Loucy (cell line): ENCODE data around the gene ELMOD1.

ENCODE experiments used
- CTCF ChIP-seq: fragments of 200-600 bp; sonication (generic); conservative IDR thresholded peaks from 2 replicates; pipeline ENCODE4 v1.5.1; 2014; ENCODE audit warnings: mild to moderate bottlenecking, antibody characterized with exemption, low read length
- EZH2phosphoT487 ChIP-seq: fragments of 200-600 bp; IDR thresholded peaks from 2 replicates; pipeline ENCODE4 v1.6.1; 2018; ENCODE audit warnings: antibody characterized with exemption, mild to moderate bottlenecking, moderate library complexity, borderline replicate concordance

- no peak for TF ChIP-seq EZH2phosphoT487
- TF ChIP-seq CTCF: no peak
Measured at GRCh38 chr11:107683061-107683460, 92.1 kb downstream of the ELMOD1 start.
